Spleen (tissue), 11 donors: Measurements from ENCODE around the gene ADAM19. TPM values are rescaled to one million over a fixed set of nuclear protein-coding genes. Genes with fewer than 3 reads are reported as not detected.
A peak's percentile ranks its signal among the peaks of the same experiment; 100 is the strongest.

Experiments used
- DNase-seq: peaks from one replicate; pipeline ENCODE4 v3.0.0-alpha.2; 2020
- H3K27ac ChIP-seq, 8 donors: fragments of 200-600 bp; sonication (generic) in 7 of 8; 1 replicate in 4 of 8; 2 replicates in 4 of 8; pipeline versions ENCODE4 v1.5.0 to v1.8.0; 2016 to 2021; ENCODE audit warnings: inconsistent platforms in 4 of 8, mild to moderate bottlenecking in 4 of 8, moderate library complexity in 1 of 8
- H3K27me3 ChIP-seq, 7 donors: fragments of 200-600 bp; sonication (generic) in 6 of 7; replicated peaks in 1 of 7; 1 replicate in 4 of 7; 2 replicates in 3 of 7; pipeline versions ENCODE4 v1.5.0 to v1.8.0; 2016 to 2021; ENCODE audit warnings: inconsistent platforms in 3 of 7, mild to moderate bottlenecking in 1 of 7
- H3K36me3 ChIP-seq, 6 donors: fragments of 200-600 bp; sonication (generic) in 5 of 6; 1 replicate in 4 of 6; 2 replicates in 2 of 6; pipeline versions ENCODE4 v1.5.0 to v1.8.0; 2016 to 2021; ENCODE audit warnings: inconsistent platforms in 2 of 6
- H3K4me1 ChIP-seq, 6 donors: fragments of 200-600 bp; sonication (generic) in 5 of 6; 1 replicate in 3 of 6; 2 replicates in 3 of 6; pipeline versions ENCODE4 v1.5.0 to v1.8.0; 2016 to 2021; ENCODE audit warnings: inconsistent platforms in 3 of 6
- H3K4me3 ChIP-seq, 8 donors: fragments of 200-600 bp; sonication (generic) in 7 of 8; 1 replicate in 4 of 8; 2 replicates in 4 of 8; pipeline versions ENCODE4 v1.5.0 to v1.8.0; 2016 to 2021; ENCODE audit warnings: inconsistent platforms in 4 of 8, mild to moderate bottlenecking in 4 of 8, moderate library complexity in 2 of 8
- H3K9me3 ChIP-seq, 8 donors: fragments of 200-600 bp; sonication (generic) in 7 of 8; 1 replicate in 4 of 8; 2 replicates in 4 of 8; pipeline versions ENCODE4 v1.5.0 to v1.8.0; 2016 to 2021; ENCODE audit warnings: inconsistent platforms in 4 of 8
- CTCF ChIP-seq, 11 experiments: fragments of 200-600 bp in 7 of 11; fragments of 450-650 bp in 4 of 11; sonication (generic) in 4 of 11; IDR thresholded peaks in 8 of 11; conservative IDR thresholded peaks in 3 of 11; 1 replicate in 7 of 11; 2 replicates in 4 of 11; pipeline versions ENCODE4 v1.4.0 to v1.8.0; 2016 to 2021; ENCODE audit warnings: antibody characterized with exemption in 11 of 11, inconsistent platforms in 4 of 11, mild to moderate bottlenecking in 1 of 11
- POLR2A ChIP-seq, 3 donors: fragments of 450-650 bp; IDR thresholded peaks; one replicate each; pipeline ENCODE4 v1.5.1; 2017; ENCODE audit warnings: antibody characterized with exemption in 3 of 3, mild to moderate bottlenecking in 1 of 3
- POLR2AphosphoS5 ChIP-seq, 3 donors: sonication (generic); formaldehyde crosslinking; IDR thresholded peaks; one replicate each; pipeline ENCODE4 v1.5.1; 2017; ENCODE audit warnings: antibody characterized with exemption in 3 of 3
- WGBS, 5 donors: extraction: QIAGEN DNeasy Blood & Tissue Kit in 3 of 5; methylation state at CpG; one replicate each; pipeline versions ENCODE4 v1.1.5 to v1.1.7; 2013 to 2018; 5-methylcytosine and 5-hydroxymethylcytosine counted together
- intact Hi-C: fragments of 100-400 bp; cut with DNase I; formaldehyde crosslinking; loops from one replicate; pipeline ENCODE4 v1.15.0; 2023; ENCODE audit warnings: low total_unique reads
- polyA plus RNA-seq, 3 donors: library from polyadenylated mRNA; stranded (reverse); fragments of 200-250 nt; gene quantifications; one replicate each; pipeline ENCODE4 v1.2.1, GENCODE V29; 2013
- total RNA-seq, 7 donors: library from RNA; depleted of rRNA in 3 of 7; stranded (reverse); fragments of >200 nt in 3 of 7; fragmentation: NEBNext Ultra II Directional in 4 of 7; extraction: Animal tissue kit (Norgen Biotek cat#: 25700) in 4 of 7; gene quantifications; one replicate each; pipeline versions ENCODE4 v1.1.0 to v1.2.1, GENCODE V29; 2016 to 2021
- donor health status: healthy with polysubstance abuse.
- donor health status: DM: no; HTN: no; CAD: no; lungs with moderate emphysema.
- donor health status: DM: no; HTN: no; CAD: no.
- donor health status: Bipolar disorder and iron deficiency.
- donor health status: healthy.
- donor health status: DM: no; HTN: no; CAD: no.
- donor health status: DM: yes; HTN: yes; CAD: no.

ADAM19 gene
- total and polyA plus RNA-seq, 10 donors, result 10.9 to 71.1 (median 51.5) TPM

GRCh38 chr5:157540124-157540523 lies 35.5 kb downstream of the ADAM19 start:
- 69 to 84% (median 79%) methylated on average over 2 of the region's 2 CpGs for WGBS, 5 donors
- TF ChIP-seq POLR2AphosphoS5 (IDR thresholded peaks at IDR 0.05) (no peak), CTCF (IDR thresholded peaks at IDR 0.05 in 8 of 11, conservative IDR thresholded peaks at IDR 0.05 in 3 of 11) (no peak), POLR2A (IDR thresholded peaks at IDR 0.05) (no peak)
- H3K36me3 ChIP-seq, result peaks cover 0 to 28% (median 20%) of the 10 kb centered on the region in 6 donors
- peak overlapping the region; percentile 56 to 91 (median 80) for H3K27ac ChIP-seq
- intact Hi-C loops, result no loop called here
- no peak for DNase-seq
- H3K4me1 ChIP-seq, result peaks cover 30 to 99% (median 65%) of the 10 kb centered on the region in 6 donors
- H3K4me3 ChIP-seq, result peak overlapping the region in 1 of 8 donors; percentile 57
- H3K9me3 ChIP-seq, result no peaks in the 10 kb centered on the region
- H3K27me3 ChIP-seq, result no peaks in the 10 kb centered on the region

GRCh38 chr5:157539503-157540022 lies 36.0 kb downstream of the ADAM19 start:
- 74 to 81% (median 80%) methylated on average over 4 of the region's 4 CpGs for WGBS, 5 donors
- Histone ChIP-seq H3K27ac (peak overlapping the region; percentile 56 to 91 (median 80)), H3K9me3 (no peaks in the 10 kb centered on the region)

GRCh38 chr5:157538311-157538710 lies 37.3 kb downstream of the ADAM19 start:
- 94 to 99% (median 98%) methylated on average over 6 of the region's 6 CpGs for WGBS, 5 donors
- Histone ChIP-seq H3K27me3 (no peaks in the 10 kb centered on the region), H3K27ac (peak overlapping the region in 4 of 8 donors; percentile 82 to 91 (median 84)), H3K4me1 (peaks cover 30 to 95% (median 52%) of the 10 kb centered on the region in 6 donors), H3K9me3 (no peaks in the 10 kb centered on the region), H3K36me3 (peaks cover 0 to 46% (median 26%) of the 10 kb centered on the region in 6 donors), H3K4me3 (no peak overlapping the region)
- intact Hi-C loops, result no loop called here
- TF ChIP-seq POLR2A (IDR thresholded peaks at IDR 0.05) (no peak), POLR2AphosphoS5 (IDR thresholded peaks at IDR 0.05) (no peak), CTCF (IDR thresholded peaks at IDR 0.05 in 8 of 11, conservative IDR thresholded peaks at IDR 0.05 in 3 of 11) (no peak)
- no peak for DNase-seq

More at GRCh38 chr5:157539503-157540022, 36.0 kb downstream of the ADAM19 start:
- H3K4me3 ChIP-seq, result no peak overlapping the region
- no peak for TF ChIP-seq CTCF (IDR thresholded peaks at IDR 0.05 in 8 of 11, conservative IDR thresholded peaks at IDR 0.05 in 3 of 11)
- TF ChIP-seq POLR2AphosphoS5 (IDR thresholded peaks at IDR 0.05), result no peak
- TF ChIP-seq POLR2A (IDR thresholded peaks at IDR 0.05), result no peak
- intact Hi-C loops, result no loop called here
- H3K4me1 ChIP-seq, result peaks cover 30 to 98% (median 61%) of the 10 kb centered on the region in 6 donors
- peaks cover 0 to 34% (median 21%) of the 10 kb centered on the region in 6 donors for H3K36me3 ChIP-seq
- DNase-seq, result no peak
- H3K27me3 ChIP-seq, result no peaks in the 10 kb centered on the region

- Histone ChIP-seq H3K36me3 (peaks cover 0 to 76% (median 42%) of the 10 kb centered on the region in 6 donors), H3K4me3 (no peak overlapping the region), H3K27ac (peak overlapping the region in 7 of 8 donors; percentile 26 to 91 (median 52)), H3K27me3 (no peaks in the 10 kb centered on the region), H3K9me3 (no peaks in the 10 kb centered on the region), H3K4me1 (peaks cover 10 to 79% (median 24%) of the 10 kb centered on the region in 6 donors)
- peak in 1 of 3 donors; percentile 57 for TF ChIP-seq POLR2AphosphoS5 (IDR thresholded peaks at IDR 0.05)
- no peak for TF ChIP-seq POLR2A (IDR thresholded peaks at IDR 0.05)
- intact Hi-C loops, result no loop called here
- DNase-seq, result no peak
- 69 to 87% (median 77%) methylated on average over 6 of the region's 6 CpGs for WGBS, 5 donors
These were observed 40.3 kb downstream of the ADAM19 start for GRCh38 chr5:157535042-157535865.
